Activated T-helper 17 cell treated with anti-CD3 and anti-CD28 coated beads, Interleukin-2, amount 50 U/mL, for 72 hours (primary cell): ENCODE results near the gene SERINC2. TPM values are rescaled to one million over a fixed set of nuclear protein-coding genes. Genes with fewer than 3 reads are reported as not detected.
"Not testable (repeated sequence)": the region's sequence is repeated elsewhere in the genome, so short reads cannot be mapped to it uniquely, and the experiment has no call there.

Experiments used
- ATAC-seq: fragments of 150-1000 bp; cut with Tn5 transposase; replicated peaks from 2 replicates; pipeline ENCODE4 v1.10.0; 2021; ENCODE audit warnings: mild to moderate bottlenecking, moderate library complexity
- H3K27ac Mint-ChIP-seq: one replicate; pipeline ENCODE4 v1.8.0; 2022; ENCODE audit warnings: mixed read lengths
- H3K27me3 Mint-ChIP-seq: one replicate; pipeline ENCODE4 v1.8.0; 2022; ENCODE audit warnings: mixed read lengths
- H3K36me3 Mint-ChIP-seq: one replicate; pipeline ENCODE4 v1.8.0; 2022; ENCODE audit warnings: low read depth, mild to moderate bottlenecking, mixed read lengths
- H3K4me1 Mint-ChIP-seq: one replicate; pipeline ENCODE4 v1.8.0; 2022; ENCODE audit warnings: mixed read lengths
- H3K4me3 Mint-ChIP-seq: one replicate; pipeline ENCODE4 v1.8.0; 2022; ENCODE audit warnings: mild to moderate bottlenecking, mixed read lengths
- H3K9me3 Mint-ChIP-seq: one replicate; pipeline ENCODE4 v1.8.0; 2022; ENCODE audit warnings: mixed read lengths
- total RNA-seq, 2 donors: library from RNA; stranded (reverse); gene quantifications; one replicate each; pipeline ENCODE4 v1.2.3, GENCODE V29; 2022

The SERINC2 gene
- total RNA-seq, 2 donors from 2014 or later = 0.13 TPM; not detected in 1

DNA sequence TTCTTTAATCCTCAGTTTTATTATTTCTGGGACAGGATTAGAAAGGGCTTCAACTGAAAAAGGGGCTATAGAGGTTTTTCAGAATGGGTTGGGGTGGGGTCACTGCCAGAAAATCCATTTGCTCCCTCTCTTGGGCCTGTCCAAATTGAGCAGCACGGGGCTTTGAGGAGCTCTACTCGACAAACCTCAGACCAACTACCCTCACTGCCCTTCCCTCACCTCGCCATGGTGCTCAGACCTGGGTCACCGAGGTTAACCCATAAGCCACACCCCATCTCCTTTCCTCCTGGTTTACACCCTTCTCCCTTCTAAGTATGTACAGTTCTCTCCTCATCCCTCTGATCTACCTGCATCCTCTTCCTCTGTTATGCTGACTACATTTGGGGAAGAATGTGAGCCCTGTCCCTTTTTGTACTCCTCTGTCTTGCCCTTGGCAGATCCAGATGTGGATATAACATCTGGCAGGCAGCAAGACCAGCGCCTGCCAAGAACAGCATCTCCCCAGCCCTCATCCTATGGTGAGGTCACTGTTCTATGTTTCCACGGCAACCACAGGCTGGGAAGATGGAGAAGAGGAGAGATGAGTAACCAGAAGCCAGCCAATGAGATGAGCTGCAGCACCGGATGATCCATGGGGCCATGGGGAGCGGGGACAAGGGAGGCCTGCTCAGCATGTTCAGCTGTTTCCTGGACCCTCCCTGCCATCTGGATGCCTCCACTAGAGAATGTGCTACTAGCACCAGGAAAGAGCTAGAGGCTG lies 36.5 kb upstream of the SERINC2 start:
- H3K36me3 Mint-ChIP-seq = no peaks in the 10 kb centered on the region
- H3K27me3 Mint-ChIP-seq = peaks cover 8% of the 10 kb centered on the region
- H3K9me3 Mint-ChIP-seq = no peaks in the 10 kb centered on the region
- ATAC-seq = no peak
- no peak overlapping the region for H3K4me3 Mint-ChIP-seq
- H3K4me1 Mint-ChIP-seq = peaks cover 10% of the 10 kb centered on the region
- H3K27ac Mint-ChIP-seq = no peak overlapping the region

GRCh38 chr1:31377364-31377863 lies 35.6 kb upstream of the SERINC2 start:
- H3K27ac Mint-ChIP-seq = no peak overlapping the region
- H3K27me3 Mint-ChIP-seq = peaks cover 9% of the 10 kb centered on the region
- H3K36me3 Mint-ChIP-seq = no peaks in the 10 kb centered on the region
- H3K4me1 Mint-ChIP-seq = peaks cover 4% of the 10 kb centered on the region
- no peak overlapping the region for H3K4me3 Mint-ChIP-seq
- ATAC-seq = no peak
- H3K9me3 Mint-ChIP-seq = no peaks in the 10 kb centered on the region

DNA sequence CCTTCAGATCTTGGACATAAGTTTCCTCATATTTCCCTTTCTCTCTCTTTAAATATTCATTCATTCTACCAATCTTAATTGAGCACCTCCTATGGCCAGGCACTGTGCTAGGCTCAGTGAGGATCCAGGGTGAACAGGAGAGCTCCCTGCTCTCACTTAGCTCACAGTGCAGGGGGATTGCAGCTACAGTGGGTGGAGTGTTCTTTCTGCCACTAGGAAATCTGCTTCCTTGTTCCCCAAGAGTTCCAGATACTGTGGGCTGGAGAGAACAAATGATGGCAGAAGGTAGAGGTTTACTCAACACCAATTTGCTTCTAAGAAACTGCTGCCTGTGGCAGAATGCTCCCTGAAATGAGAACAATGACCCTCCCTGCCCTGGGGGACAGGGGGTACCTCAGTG lies 35.0 kb upstream of the SERINC2 start:
- Mint-ChIP-seq H3K36me3 (no peaks in the 10 kb centered on the region), H3K9me3 (no peaks in the 10 kb centered on the region), H3K4me3 (no peak overlapping the region), H3K27me3 (peaks cover 9% of the 10 kb centered on the region), H3K27ac (no peak overlapping the region), H3K4me1 (no peaks in the 10 kb centered on the region)
- ATAC-seq = no peak

GRCh38 chr1:31380181-31380580 lies 32.8 kb upstream of the SERINC2 start:
- H3K4me1 Mint-ChIP-seq = no peaks in the 10 kb centered on the region
- no peak overlapping the region for H3K27ac Mint-ChIP-seq
- no peaks in the 10 kb centered on the region for H3K9me3 Mint-ChIP-seq
- no peak for ATAC-seq
- no peak overlapping the region for H3K4me3 Mint-ChIP-seq
- no peaks in the 10 kb centered on the region for H3K36me3 Mint-ChIP-seq
- H3K27me3 Mint-ChIP-seq = peaks cover 9% of the 10 kb centered on the region

GRCh38 chr1:31381394-31382294 lies 31.4 kb upstream of the SERINC2 start:
- H3K9me3 Mint-ChIP-seq = no peaks in the 10 kb centered on the region
- H3K4me1 Mint-ChIP-seq = no peaks in the 10 kb centered on the region
- no peak overlapping the region for H3K4me3 Mint-ChIP-seq
- H3K36me3 Mint-ChIP-seq = no peaks in the 10 kb centered on the region
- no peak for ATAC-seq
- H3K27ac Mint-ChIP-seq = no peak overlapping the region
- H3K27me3 Mint-ChIP-seq = peaks cover 18% of the 10 kb centered on the region

GRCh38 chr1:31382379-31382989 lies 30.5 kb upstream of the SERINC2 start:
- Mint-ChIP-seq H3K36me3 (no peaks in the 10 kb centered on the region), H3K27ac (no peak overlapping the region), H3K27me3 (peaks cover 26% of the 10 kb centered on the region), H3K4me3 (no peak overlapping the region), H3K9me3 (no peaks in the 10 kb centered on the region), H3K4me1 (peaks cover 1% of the 10 kb centered on the region)
- no peak for ATAC-seq

GRCh38 chr1:31383967-31384366 lies 29.0 kb upstream of the SERINC2 start:
- Mint-ChIP-seq H3K36me3 (no peaks in the 10 kb centered on the region), H3K4me1 (peaks cover 5% of the 10 kb centered on the region), H3K27me3 (peaks cover 30% of the 10 kb centered on the region), H3K9me3 (no peaks in the 10 kb centered on the region), H3K4me3 (no peak overlapping the region), H3K27ac (no peak overlapping the region)
- no peak for ATAC-seq

- not testable (repeated sequence) for H3K4me3 Mint-ChIP-seq, H3K4me1 Mint-ChIP-seq, H3K27ac Mint-ChIP-seq, ATAC-seq, H3K9me3 Mint-ChIP-seq, H3K36me3 Mint-ChIP-seq
- H3K27me3 Mint-ChIP-seq = peaks cover 30% of the 10 kb centered on the region
These were observed 26.3 kb upstream of the SERINC2 start for GRCh38 chr1:31386576-31387243.

DNA sequence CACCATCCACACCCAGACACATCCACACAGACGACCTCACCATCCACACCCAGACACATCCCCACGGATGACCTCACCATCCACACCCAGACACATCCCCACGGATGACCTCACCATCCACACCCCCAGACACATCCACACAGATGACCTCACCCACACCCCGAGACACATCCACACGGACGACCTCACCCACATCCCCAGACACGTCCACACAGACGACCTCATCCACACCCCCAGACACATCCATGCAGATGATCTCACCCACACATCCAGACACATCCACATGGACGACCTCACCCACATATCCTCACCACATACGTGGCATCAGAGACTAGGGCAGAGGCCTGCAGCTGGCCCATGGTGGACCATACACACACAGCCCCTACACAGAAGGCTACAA lies 25.4 kb upstream of the SERINC2 start:
- no peak overlapping the region for H3K4me3 Mint-ChIP-seq
- H3K27me3 Mint-ChIP-seq = peaks cover 26% of the 10 kb centered on the region
- H3K4me1 Mint-ChIP-seq = peaks cover 5% of the 10 kb centered on the region
- ATAC-seq = no peak
- H3K36me3 Mint-ChIP-seq = no peaks in the 10 kb centered on the region
- H3K9me3 Mint-ChIP-seq = no peaks in the 10 kb centered on the region
- peak overlapping the region; percentile 69 for H3K27ac Mint-ChIP-seq

DNA sequence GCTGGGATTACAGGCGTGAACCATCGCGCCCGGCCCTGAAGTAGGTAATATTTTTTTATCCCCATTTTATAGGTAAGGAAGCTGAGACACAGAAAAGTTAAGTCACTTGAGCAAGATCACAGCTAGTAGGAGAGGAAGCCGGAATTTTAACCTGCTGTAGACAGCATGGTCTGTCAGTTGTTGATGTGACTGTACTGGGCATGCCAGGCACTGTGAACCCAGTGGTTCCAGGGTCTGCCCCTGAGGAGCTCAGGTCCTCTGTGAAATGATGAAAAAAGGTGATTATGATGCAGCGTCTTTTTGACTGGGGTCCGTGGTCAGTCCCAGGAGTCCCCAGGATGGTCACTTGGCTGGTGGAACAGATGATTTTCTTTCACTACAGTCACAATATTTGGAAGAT lies 23.4 kb upstream of the SERINC2 start:
- Mint-ChIP-seq H3K27ac (no peak overlapping the region), H3K36me3 (no peaks in the 10 kb centered on the region), H3K9me3 (no peaks in the 10 kb centered on the region), H3K27me3 (peaks cover 26% of the 10 kb centered on the region), H3K4me1 (peaks cover 5% of the 10 kb centered on the region), H3K4me3 (no peak overlapping the region)
- ATAC-seq = no peak

GRCh38 chr1:31390071-31390470 lies 22.9 kb upstream of the SERINC2 start:
- Mint-ChIP-seq H3K27ac (no peak overlapping the region), H3K27me3 (peaks cover 26% of the 10 kb centered on the region), H3K4me3 (no peak overlapping the region), H3K9me3 (no peaks in the 10 kb centered on the region), H3K36me3 (no peaks in the 10 kb centered on the region), H3K4me1 (peaks cover 5% of the 10 kb centered on the region)
- ATAC-seq = no peak

- no peak overlapping the region for H3K4me3 Mint-ChIP-seq
- H3K9me3 Mint-ChIP-seq = no peaks in the 10 kb centered on the region
- H3K27me3 Mint-ChIP-seq = peaks cover 4% of the 10 kb centered on the region
- H3K36me3 Mint-ChIP-seq = no peaks in the 10 kb centered on the region
- H3K4me1 Mint-ChIP-seq = no peaks in the 10 kb centered on the region
- no peak for ATAC-seq
- H3K27ac Mint-ChIP-seq = no peak overlapping the region
These were observed 19.6 kb upstream of the SERINC2 start for GRCh38 chr1:31393463-31393862.

DNA sequence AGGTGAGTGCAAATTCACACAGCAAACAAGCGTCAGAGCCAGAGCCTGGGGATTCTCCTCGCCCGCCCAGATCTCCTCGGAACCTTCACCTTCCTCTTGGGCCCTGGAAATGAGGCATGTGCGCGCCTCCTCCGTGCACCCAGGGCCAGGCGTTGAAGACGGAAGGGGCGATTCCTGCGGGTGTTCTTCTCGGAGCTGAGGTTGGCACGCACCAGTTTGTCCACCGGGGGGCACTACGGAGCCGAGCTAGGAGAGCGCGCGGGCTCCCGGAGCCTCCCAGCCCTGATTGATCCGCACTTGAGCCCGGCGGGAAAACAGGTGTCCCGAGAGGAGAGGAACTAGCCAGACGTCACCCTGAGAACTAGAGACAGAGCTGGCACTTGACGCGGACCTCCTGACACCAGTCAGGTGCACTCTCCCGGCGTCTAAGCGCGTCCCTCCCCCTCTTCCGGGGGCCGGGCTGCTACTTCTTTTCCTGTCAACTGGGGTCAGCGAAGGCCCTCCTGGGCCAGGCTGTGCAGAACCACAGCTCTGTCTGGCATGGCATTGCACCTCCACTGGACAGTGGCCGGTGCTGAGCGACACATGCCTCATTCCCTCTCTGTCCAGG lies 18.3 kb upstream of the SERINC2 start:
- Mint-ChIP-seq H3K4me3 (peak overlapping the region; percentile 75), H3K9me3 (no peaks in the 10 kb centered on the region), H3K27me3 (peaks cover 4% of the 10 kb centered on the region), H3K4me1 (no peaks in the 10 kb centered on the region), H3K36me3 (no peaks in the 10 kb centered on the region), H3K27ac (peak overlapping the region; percentile 38)
- ATAC-seq = peak; percentile 96
